Tibial nerve (tissue), 3 donors: ENCODE measurements around the gene PLEKHA6.

Source experiments
- POLR2A ChIP-seq, 2 donors: fragments of 450-650 bp; IDR thresholded peaks; one replicate each; pipeline ENCODE4 v1.6.1; 2017; ENCODE audit warnings: antibody characterized with exemption in 2 of 2, mild to moderate bottlenecking in 2 of 2, moderate library complexity in 2 of 2
- TF ChIP-seq, protein P1 (sequence below), 5 experiments: fragments of 200-600 bp in 3 of 5; fragments of 450-650 bp in 2 of 5; sonication (generic) in 3 of 5; IDR thresholded peaks; one replicate each; pipeline ENCODE4 v1.5.1; 2016 to 2019; ENCODE audit warnings: antibody characterized with exemption in 5 of 5, mild to moderate bottlenecking in 3 of 5, moderate library complexity in 2 of 5

GRCh38 chr1:204385727-204386126, 26.0 kb upstream of the PLEKHA6 start:
- TF ChIP-seq, protein P1, sequence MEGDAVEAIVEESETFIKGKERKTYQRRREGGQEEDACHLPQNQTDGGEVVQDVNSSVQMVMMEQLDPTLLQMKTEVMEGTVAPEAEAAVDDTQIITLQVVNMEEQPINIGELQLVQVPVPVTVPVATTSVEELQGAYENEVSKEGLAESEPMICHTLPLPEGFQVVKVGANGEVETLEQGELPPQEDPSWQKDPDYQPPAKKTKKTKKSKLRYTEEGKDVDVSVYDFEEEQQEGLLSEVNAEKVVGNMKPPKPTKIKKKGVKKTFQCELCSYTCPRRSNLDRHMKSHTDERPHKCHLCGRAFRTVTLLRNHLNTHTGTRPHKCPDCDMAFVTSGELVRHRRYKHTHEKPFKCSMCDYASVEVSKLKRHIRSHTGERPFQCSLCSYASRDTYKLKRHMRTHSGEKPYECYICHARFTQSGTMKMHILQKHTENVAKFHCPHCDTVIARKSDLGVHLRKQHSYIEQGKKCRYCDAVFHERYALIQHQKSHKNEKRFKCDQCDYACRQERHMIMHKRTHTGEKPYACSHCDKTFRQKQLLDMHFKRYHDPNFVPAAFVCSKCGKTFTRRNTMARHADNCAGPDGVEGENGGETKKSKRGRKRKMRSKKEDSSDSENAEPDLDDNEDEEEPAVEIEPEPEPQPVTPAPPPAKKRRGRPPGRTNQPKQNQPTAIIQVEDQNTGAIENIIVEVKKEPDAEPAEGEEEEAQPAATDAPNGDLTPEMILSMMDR (IDR thresholded peaks at IDR 0.05): no peak
- TF ChIP-seq POLR2A (IDR thresholded peaks at IDR 0.05): no peak
